ENCODE measurements around the gene TXLNB.

TXLNB gene

DNA sequence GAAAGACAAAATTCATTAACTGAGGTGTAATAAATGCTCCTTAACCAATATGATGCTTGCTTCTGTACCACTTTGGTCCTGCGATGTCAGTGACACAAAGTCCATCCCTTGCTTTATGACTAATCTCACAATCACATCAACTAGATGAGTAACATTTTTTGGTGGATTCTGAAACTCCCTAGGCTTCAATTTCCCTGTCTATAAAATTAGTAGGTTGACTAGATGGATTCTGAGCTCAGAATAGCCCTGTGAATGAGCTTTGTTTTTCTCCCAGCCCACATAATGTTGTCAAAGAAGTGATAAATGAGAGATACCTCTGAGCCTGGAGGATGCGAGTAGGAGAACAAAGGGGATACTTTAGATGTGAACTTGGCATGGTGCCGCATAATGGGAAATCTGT lies 9.1 kb downstream of the TXLNB start:
- no peak overlapping the region for H3K27ac ChIP-seq
- TF ChIP-seq, protein P1, sequence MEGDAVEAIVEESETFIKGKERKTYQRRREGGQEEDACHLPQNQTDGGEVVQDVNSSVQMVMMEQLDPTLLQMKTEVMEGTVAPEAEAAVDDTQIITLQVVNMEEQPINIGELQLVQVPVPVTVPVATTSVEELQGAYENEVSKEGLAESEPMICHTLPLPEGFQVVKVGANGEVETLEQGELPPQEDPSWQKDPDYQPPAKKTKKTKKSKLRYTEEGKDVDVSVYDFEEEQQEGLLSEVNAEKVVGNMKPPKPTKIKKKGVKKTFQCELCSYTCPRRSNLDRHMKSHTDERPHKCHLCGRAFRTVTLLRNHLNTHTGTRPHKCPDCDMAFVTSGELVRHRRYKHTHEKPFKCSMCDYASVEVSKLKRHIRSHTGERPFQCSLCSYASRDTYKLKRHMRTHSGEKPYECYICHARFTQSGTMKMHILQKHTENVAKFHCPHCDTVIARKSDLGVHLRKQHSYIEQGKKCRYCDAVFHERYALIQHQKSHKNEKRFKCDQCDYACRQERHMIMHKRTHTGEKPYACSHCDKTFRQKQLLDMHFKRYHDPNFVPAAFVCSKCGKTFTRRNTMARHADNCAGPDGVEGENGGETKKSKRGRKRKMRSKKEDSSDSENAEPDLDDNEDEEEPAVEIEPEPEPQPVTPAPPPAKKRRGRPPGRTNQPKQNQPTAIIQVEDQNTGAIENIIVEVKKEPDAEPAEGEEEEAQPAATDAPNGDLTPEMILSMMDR (conservative IDR thresholded peaks at IDR 0.05): no peak

DNA sequence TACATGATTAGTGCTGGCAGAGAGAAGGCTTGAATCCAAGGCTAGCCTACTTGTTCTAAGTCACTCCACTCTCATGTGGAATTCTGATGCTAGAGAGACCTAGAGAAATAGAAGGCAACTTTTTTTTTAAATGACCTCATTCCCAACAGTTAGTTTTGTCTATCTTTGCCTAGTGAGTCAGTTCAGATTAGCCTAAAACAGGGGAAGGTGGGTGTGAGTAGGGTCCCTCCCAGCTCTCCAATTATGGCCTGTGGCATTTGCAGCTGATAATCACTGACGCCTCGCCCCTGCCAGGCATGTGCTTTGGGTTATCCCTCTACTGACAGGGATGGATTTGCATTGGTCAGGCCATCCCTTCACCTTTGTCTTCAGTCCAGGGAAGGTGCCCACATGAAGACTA lies 13.6 kb downstream of the TXLNB start:
- TF ChIP-seq, protein P1 (conservative IDR thresholded peaks at IDR 0.05): no peak
- no peak overlapping the region for H3K27ac ChIP-seq

DNA sequence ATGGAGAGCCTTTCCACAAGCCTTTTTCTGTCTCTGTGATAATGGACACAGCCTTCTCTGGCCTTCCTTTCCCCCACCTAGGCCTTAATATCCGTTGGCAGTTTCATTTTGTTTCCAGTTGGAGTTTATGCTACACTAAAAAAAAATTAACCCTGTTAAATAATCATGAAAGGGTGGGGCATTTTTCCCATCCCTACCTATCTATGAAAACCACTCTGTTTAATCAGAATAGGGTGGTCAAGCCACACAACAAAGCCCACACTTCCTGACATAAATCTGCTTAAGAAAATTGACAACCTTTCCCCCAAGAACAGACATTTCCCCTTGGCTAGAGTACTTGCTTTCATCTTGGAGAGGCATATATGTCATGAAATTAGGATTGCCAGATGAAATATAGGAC lies 14.2 kb downstream of the TXLNB start:
- H3K27ac ChIP-seq: no peak overlapping the region
- TF ChIP-seq, protein P1 (conservative IDR thresholded peaks at IDR 0.05): no peak

DNA sequence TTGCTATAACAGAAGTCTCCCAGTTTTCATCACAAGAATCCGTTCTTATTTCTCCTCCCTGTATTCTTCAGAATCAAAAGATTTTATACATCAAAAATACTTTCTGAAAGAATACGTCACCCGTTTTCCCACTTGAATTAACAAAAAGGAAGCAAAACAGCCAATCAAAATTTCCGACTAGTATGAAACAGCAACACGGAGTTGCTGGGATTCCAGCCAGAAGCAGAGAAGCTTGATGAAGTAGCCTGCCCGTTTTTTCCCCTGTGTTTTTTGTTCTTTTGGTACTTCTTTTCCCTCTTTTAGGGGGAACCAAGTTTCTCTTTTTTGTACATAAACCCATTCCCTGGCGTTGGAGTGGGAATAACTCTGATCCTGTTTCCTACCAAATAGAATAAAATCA lies 14.6 kb downstream of the TXLNB start:
- TF ChIP-seq, protein P1 (conservative IDR thresholded peaks at IDR 0.05): no peak
- H3K27ac ChIP-seq: no peak overlapping the region

DNA sequence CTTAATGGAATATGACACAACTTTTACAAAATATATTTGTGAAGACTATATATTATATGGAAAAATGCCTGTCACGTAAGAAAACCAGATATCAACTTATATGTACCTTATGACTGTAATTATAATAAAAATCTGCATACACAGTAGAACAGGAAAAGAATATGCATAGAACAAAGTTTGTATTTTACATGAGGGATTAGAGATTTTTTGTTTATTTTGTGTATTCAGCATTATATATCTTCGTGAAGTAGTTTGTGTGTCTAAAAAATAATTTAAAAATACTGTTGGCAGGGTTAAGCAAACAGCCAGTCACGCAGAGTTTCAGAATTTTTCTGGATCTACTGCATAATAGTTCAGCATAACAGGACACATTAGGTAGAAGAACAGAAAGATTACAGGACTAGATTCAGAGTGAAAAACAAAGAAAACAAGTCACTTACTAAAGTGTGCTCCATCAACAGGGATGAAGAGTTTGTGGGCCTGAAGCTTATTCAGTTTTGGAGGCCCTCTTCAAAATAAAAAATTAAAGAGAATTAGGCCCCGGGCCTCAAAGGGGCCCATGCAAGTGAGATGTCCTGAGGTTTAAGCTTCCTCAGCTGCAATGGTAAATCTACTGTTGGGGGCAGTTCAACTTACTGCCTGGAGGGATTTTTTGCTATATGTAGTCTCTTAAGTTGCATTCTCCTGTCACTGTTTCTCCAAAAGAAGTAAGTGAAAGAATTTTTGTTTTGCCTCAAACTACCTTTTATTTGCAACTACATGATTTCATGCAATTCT lies 16.3 kb downstream of the TXLNB start:
- TF ChIP-seq, protein P1 (conservative IDR thresholded peaks at IDR 0.05): no peak
- no peak overlapping the region for H3K27ac ChIP-seq

DNA sequence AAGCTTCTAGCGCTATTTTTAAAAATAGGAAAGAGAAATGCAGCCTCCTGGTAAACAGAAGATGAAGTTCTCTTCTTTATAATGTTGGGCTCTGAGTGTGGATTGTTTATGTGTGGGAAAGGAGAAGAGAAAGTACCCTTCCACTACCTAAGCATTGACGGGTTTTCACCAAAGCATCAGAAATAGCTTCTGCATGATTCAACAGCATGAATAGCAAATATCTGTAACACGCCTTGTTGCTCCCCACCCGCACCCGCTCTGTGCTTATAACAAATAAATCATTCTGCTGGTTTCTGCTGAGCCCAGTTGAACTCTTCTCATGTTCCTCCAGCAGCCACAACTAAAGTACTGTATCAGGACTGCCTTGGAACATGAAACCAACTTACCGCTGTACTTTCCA lies 20.7 kb downstream of the TXLNB start:
- H3K27ac ChIP-seq: no peak overlapping the region
- TF ChIP-seq, protein P1 (conservative IDR thresholded peaks at IDR 0.05): no peak

DNA sequence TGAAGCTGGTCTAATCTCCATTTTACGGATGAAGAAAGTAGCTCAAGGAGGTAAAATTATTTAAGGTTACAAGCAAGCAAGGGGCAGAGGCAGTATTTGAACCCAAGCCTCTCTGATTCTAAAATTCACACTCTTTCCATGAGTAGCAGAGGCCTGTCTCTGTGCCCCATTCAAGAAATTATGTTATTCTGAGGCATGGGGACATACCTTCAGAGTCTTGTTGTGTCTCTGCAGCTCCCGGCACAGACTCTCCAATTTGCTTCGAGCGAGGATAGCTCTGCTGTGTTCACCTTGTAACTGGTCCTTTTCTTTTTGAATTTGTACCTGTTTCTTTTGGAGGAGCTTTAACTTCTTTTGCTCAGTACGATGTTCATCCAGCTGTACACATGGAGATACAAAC lies 21.5 kb downstream of the TXLNB start:
- TF ChIP-seq, protein P1 (conservative IDR thresholded peaks at IDR 0.05): no peak
- no peak overlapping the region for H3K27ac ChIP-seq
